ENCODE results near the gene RBM25.
"Not testable (repeated sequence)": the region's sequence is repeated elsewhere in the genome, so short reads cannot be mapped to it uniquely, and the experiment has no call there.

DNA sequence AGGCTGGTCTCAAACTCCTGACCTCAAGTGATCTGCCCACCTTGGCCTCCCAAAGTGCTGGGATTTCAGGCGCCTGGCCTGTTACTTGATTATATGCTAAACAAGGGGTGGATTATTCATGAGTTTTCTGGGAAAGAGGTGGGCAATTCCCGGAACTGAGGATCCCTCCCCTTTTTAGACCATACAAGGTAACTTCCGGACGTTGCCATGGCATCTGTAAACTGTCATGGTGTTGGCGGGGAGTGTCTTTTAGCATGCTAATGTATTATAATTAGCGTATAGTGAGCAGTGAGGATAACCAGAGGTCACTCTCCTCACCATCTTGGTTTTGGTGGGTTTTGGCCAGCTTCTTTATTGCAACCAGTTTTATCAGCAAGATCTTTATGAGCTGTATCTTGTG is 111.5 kb downstream of the RBM25 start:
- not testable (repeated sequence) for TF ChIP-seq POLR2A (IDR thresholded peaks at IDR 0.05; ENCODE audit: low read depth, low read length); TAF1 (IDR thresholded peaks at IDR 0.05; ENCODE audit: borderline replicate concordance, low read depth, low read length)

Measured in GM12892 (cell line).